ENCODE data around the gene ZNF428.
"Not testable (repeated sequence)": the region's sequence is repeated elsewhere in the genome, so short reads cannot be mapped to it uniquely, and the experiment has no call there.

The ZNF428 gene, protein sequence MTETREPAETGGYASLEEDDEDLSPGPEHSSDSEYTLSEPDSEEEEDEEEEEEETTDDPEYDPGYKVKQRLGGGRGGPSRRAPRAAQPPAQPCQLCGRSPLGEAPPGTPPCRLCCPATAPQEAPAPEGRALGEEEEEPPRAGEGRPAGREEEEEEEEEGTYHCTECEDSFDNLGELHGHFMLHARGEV

GRCh38 chr19:43619262-43620060 is at the start of gene ZNF428:
Gene ZNF428, minus strand, starts transcription at chr19:43619629. Its CDS starts 5,325 bp downstream, at chr19:43614304.
- DNase-seq, result peak; percentile 46 to 74

DNA sequence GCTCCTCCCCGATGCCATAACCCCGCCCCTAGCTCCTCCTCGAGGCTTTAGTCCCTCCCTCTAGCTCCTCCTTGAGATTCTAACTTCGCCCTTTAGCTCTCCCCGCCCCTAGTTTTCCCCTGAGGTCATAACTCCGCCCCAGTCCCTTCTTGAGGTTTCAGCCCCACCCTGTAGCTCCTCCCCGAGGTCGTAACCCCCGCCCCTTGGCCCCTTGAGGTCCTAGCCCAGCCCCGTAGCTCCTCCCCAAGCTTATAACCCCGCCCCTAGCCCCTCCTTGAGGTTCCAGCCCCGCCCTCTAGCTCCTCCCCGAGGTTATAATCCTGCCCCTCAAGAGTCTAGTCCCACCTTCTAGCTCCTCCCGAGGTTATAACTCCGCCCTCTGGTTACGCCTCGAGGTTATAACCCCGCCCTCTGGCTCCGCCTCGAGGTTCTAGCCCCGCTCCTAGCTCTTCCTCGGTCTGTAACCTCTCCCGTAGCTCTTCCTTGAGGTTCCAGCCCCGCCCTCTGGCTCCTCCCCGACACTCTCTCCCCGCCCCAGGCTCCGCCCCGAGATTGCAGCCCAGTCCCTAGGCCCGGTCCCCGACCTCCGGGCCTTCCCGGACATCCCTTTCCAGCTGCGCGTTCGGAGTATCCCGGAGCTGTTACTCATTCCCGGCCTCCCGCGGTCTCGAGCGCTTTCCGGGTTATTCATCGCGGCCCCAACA is 49.1 kb upstream of the ZNF428 start:
- peak; percentile 79 to 83 for DNase-seq

- no peak for DNase-seq
Measured at GRCh38 chr19:43667876-43668405, 48.5 kb upstream of the ZNF428 start.

DNA sequence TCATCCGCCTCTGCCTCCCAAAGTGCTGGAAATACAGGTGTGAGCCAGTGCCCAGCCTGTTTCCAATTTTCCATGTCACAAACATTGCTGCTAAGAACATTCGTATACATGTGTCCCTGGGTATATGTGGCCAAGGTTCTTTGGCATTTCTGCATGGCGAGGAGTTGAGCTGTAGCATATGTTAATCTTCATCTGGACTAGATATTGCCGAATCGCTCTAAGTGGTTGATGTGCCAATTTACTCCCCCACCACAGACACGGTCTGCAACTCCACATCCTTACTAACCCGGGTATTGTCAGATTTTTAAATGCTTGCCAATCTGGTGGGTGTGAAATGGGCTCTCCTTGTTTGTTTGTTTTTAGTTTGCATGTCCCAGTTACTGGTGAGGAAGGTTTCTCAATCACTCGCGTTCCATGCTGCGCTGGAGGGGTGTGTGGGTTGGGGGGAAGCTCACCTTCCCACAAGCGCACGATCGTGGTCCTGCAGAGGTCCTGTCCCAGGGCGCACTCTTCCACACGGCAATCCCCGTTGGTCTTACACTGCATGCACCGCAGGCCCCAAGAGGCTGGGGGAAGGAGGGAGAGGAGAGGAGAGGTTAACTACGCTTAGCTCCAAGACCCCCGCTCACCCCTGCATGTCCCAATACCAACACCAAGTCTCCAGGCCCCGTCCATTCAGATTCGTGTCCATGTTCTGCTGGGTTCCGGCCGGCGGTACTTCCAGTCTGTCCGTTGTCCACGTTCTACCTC is 47.9 kb upstream of the ZNF428 start:
- no peak for DNase-seq

DNA sequence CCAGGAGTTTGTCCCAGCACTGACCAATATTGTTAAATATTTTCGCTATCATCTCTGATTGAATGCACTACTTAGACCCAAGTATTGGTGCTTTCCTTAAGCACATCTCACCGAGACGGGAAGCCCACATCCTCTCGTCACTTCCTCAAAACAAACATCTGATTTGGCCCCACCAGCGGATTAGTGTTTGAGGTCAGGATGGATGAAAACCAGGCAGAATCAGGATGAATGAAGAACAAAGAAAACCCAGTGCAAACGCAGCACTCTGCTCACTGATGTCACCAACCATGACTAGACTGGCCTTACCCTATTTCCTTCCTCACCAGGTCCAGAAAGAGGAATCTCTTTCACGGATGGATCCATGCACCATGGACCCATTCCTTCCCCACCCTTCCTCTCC is 44.6 kb upstream of the ZNF428 start:
- no peak for DNase-seq

DNA sequence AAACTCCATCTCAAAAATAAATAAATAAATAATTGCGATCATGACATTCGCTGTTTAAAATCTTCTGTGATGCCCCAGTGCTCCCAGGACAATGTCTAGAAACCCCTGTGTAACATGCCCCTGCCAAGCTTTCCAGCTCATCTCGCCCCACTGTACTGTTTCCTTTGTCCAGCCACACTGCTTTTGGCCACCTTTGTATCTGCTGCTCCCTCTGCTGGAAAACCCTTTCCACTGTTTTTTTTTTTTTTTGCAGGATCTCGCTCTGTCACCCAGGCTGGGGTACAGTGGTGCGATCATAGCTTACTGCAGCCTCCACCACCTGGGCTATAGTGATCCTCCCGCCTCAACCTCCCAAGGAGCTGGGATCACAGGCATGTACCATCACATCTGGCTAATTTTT is 43.1 kb upstream of the ZNF428 start:
- no peak for DNase-seq

DNA sequence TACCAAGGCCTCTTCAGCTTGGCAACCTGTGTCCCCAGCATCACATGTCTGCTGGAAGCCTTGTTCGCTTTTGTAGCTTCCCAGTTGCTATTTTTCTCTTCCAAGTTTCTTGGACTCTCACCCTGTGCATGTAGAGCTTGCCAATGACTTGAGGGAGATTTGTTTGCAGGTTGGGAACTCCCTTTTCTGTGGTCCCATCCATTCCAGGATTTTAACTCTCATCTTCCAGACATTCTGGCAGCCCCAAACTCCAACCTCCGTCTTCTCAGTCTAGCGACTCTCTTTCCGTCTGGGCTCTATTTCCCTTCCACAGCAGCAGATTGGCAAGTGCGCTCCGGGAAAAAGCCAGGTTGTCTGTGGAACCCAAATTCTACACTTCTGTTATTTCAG is 41.5 kb upstream of the ZNF428 start:
- DNase-seq, result no peak

- no peak for DNase-seq
Measured at GRCh38 chr19:43660301-43660970, 41.0 kb upstream of the ZNF428 start.

GRCh38 chr19:43658494-43658893 is 39.1 kb upstream of the ZNF428 start:
- no peak for DNase-seq

- DNase-seq, result no peak
Measured at GRCh38 chr19:43658001-43658400, 38.6 kb upstream of the ZNF428 start.

DNA sequence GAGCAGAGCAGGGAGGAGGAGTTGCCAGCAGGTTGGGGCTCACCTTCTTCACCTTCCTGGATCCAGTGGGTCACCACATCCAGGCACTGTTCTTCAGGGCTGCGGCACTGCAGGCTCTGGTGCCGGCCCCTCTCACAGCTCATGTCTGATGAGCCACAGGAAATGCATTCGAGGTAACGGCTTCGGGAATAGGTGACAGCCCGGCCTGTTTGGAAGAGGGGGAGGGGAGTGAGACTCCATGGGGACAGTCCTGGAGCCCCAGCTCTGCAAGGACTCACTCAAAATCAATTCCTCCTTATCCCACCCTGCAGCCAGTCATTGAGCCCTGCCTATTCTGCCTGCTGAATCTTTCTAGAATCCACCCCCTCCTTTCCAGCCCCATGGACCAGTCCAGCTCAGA is 37.0 kb upstream of the ZNF428 start:
- DNase-seq, result no peak

- no peak for DNase-seq
Measured at GRCh38 chr19:43652546-43652874, 33.1 kb upstream of the ZNF428 start.

DNA sequence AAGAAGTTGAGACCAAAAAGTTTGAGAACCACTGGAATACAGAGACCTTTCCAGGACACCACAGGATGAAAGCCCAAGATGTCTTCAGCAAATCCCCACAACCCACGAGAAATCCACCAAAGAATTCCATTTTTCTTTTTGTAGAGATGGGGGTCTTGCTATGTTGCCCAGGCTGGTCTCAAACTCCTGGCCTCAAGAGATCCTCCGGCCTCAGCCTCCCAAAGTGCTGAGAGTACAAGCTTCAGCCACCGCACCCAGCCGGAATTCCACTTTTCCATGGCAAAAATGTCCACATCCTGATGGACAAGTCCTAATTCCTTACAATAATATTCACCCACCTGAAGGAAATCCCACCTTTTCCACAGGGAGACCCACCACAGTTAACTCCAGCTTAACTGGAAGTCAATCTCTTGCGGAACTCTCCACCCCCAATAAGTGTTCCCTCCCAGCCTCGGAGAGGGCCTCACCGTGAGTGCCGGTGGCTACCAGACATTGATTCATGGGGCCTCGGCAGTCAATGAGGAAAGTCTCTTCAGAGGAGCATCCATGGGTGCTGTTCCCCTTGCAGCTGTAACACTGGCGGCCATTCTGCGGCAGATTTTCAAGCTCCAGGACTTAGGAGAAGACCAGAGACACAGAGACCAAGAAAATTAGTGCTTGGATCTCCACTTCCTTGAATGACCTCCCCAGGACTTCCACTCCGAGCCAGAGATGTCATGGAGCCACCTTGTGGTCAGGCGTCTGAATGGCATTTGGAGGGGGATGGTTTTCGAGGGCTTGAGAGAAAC is 32.5 kb upstream of the ZNF428 start:
- DNase-seq, result peak in 1 of 2 experiments; percentile 66

DNA sequence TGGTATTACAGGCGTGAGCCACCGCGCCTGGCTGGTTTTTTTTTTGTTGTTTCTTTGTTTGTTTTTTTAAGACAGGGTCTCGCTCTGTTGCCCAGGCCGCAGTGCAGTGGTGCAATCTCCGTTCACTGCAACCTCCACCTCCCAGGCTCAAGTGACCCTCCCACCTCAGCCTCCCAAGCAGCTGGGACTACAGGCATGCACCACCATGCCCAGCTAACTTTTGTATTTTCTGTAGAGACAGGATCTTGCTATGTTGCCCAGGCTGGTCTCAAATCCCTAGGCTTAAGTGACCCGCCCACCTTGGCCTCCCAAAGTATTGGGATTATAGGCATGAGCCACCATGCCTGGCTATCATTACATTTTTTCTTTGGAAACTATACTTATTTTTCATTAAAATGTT is 30.8 kb upstream of the ZNF428 start:
- not testable (repeated sequence) for DNase-seq

GRCh38 chr19:43649514-43649913 is 30.1 kb upstream of the ZNF428 start:
- no peak for DNase-seq

DNA sequence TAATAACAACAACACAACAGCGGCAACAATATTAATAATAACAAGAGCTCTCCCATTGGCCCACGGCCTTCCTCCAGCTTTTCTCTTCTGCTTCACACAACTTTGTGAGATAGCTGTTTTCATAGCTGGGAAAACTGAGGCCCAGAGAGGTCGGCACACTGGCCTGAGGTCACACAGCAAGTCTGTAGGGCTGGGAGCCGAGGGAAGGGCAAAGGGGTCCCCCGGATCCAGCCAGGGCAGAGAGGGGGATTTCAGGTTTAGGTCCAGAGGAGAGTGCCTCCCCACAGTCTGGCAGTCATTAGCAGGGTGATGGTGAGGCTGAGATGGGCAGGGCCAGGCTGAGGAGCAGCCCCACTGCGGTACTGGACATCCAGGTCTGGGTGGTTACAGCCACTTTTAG is 29.2 kb upstream of the ZNF428 start:
- no peak for DNase-seq

GRCh38 chr19:43644181-43644580 is 24.8 kb upstream of the ZNF428 start:
- DNase-seq, result no peak

GRCh38 chr19:43643326-43643725 is 23.9 kb upstream of the ZNF428 start:
- no peak for DNase-seq

GRCh38 chr19:43642531-43642930 is 23.1 kb upstream of the ZNF428 start:
- no peak for DNase-seq

DNA sequence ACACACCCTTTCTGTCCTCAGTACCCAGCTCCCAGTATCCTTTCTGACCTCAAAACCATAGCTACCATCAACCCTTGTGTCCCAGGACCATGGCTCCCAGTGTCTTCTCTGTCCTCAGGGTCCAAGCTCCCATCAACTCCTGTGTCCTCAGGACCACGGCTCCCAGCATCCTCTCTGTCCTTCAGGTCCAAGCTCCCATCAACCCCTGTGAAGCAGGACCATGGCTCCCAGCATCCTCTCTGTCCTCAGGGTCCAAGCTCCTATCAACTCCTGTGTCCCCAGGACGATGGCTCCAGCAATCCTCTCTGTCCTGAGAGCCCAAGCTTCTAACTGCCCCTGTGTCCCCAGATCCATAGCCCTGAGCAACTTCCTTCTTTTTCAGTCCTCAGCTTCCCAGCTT is 21.9 kb upstream of the ZNF428 start:
- no peak for DNase-seq

GRCh38 chr19:43640424-43640757 is 21.0 kb upstream of the ZNF428 start:
- DNase-seq, result no peak
